Stimulated activated CD8-positive, alpha-beta memory T cell treated with anti-CD3 and anti-CD28 coated beads, Interleukin-4, amount 100 ng/mL, for 4 hours (primary cell): ENCODE data around the gene MBD5.
"Not testable (repeated sequence)": the region's sequence is repeated elsewhere in the genome, so short reads cannot be mapped to it uniquely, and the experiment has no call there.

ENCODE experiments used
- DNase-seq, 2 donors: peaks; one replicate each; pipeline ENCODE4 v3.0.0-alpha.2; 2020; ENCODE audit warnings: low read depth in 2 of 2, low spot score in 1 of 2

MBD5 gene

GRCh38 chr2:148541792-148542191, 520.9 kb downstream of the MBD5 start:
- no peak for DNase-seq

DNA sequence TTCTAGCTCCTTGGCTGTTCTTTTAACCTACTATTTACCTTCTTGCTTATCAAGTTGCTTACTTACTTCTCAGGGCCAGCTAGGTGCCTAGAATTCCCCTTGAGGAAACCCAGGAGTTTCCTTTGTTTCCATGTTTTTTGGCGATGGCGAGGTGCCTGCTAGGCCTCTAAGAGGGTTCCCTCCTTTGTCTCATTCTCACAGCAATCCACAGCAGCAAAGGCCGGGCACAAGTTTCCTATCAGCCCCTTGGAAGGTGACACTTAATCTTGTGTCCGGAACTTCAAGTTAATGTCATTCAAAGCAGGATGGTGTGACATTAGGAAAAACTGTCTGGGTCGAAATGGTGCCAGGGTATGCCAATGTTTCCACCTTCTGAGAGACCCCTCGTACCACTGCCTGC, 521.7 kb downstream of the MBD5 start:
- DNase-seq: no peak

GRCh38 chr2:148543088-148543540, 522.2 kb downstream of the MBD5 start:
- DNase-seq: not testable (repeated sequence)

GRCh38 chr2:148545390-148546256, 524.7 kb downstream of the MBD5 start:
- DNase-seq: no peak

DNA sequence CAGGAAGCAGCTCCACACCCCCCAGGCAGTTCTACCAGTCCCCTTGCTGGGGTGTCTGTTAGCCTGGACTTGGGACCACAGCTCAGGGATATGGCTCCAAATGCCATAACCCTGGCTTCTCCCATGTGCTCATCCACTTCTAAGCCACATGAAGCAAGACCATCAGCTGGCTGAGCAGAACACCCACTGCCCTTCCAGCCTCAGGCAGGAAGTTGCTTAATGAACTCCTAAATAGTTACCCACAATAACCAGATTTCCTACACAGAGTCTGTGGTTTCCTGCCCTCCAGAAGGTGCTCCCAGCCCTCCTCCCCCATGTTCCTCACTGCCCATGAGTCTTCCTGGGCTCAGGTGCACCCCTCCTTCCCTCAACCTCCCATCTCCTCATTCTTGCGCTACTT, 525.4 kb downstream of the MBD5 start:
- DNase-seq: no peak

DNA sequence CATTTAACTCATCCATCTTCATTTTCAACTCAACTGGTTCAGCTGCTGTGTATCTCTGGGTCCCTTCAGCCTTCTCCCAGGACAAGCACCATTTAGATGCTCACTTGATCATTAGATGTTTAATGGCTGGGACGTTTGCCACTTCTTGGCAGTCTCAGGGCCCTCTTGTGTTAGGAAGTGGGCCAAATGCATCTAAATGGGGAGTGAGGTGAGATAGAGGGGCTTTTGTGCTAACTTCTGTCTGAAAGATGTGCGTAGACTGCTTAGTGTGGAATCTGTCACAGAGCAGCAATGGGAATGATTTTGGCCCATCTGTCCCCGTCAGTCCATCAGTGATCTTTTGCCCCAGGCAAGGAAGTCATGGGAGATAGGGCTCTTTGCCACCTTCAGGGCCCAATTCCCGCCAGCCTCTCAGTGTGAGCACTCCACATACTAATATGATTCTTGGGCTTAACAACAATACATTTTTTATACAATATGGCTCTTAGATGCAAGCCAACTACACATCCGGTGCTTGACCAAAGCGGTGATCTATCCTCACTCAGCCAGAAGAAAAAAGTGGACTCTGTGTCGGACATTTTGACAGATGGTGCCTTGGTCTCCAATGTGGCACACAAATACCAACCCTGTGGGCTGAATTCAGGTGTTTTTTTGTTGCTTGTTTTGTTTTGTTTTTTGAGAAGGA, 528.0 kb downstream of the MBD5 start:
- DNase-seq: no peak

DNA sequence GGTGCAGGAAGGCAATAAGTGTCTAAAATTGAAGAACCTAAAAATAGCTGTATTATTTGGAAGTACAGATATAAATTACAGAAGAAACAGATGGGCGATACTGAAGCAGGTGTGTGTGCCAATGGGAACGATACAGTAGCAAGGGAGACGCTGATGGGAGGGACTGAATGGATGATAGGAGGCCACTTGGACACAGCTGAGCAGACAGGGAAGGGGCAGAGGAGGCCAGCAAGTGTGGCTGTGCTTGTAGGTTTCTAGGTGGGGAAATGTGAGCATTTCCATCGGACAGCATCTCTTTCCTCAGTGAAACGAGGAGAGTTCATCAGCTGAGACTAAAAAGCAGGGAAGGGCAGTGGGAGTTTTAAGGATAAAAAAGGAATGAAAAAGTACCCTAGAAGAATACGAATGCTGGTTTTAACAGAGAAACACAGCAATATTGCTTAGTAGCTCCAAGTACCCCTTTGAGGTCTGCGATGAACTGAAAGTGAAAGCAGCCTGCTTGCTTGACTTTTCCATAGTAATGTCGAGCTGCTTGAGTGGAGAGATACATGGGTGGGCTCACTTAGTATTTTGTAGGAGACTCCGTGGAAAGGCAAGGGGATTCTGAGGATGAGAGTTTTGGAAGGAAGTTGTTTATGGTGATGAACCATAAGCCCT, 531.9 kb downstream of the MBD5 start:
- DNase-seq: peak in 1 of 2 donors; percentile 11

DNA sequence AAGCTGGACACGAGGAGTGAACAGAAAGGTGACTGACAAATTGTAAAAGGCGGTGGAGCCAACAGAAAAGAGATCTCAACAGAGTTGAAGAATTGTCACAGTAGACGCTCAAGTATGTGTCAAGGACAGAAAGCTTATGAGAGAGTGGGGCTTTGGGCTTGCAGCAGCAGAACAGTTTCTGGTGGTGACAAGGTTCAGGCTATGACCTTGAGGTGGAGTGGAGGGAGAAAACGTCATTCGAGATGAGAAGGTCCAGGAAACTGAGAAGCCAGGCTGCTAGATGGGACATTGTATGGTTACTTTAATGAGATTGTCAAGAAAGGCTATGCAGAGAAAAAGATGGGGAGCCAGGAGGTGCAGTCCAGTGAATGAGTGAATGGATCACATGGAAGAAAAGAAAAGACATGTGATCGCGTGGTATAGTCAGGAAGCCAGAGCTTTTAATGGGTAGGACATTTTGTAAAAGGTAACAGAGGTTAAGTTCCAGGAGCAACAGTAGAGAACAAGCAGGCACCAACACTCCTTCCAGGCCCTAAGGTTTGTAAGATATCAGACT, 532.5 kb downstream of the MBD5 start:
- no peak for DNase-seq

- no peak for DNase-seq
These were observed 533.8 kb downstream of the MBD5 start for GRCh38 chr2:148554459-148555247.

- DNase-seq: no peak
These were observed 534.9 kb downstream of the MBD5 start for GRCh38 chr2:148555622-148556294.

GRCh38 chr2:148557844-148558436, 537.0 kb downstream of the MBD5 start:
- no peak for DNase-seq

GRCh38 chr2:148560496-148560895, 539.6 kb downstream of the MBD5 start:
- no peak for DNase-seq

- no peak for DNase-seq
These were observed 540.5 kb downstream of the MBD5 start for GRCh38 chr2:148561389-148561788.

DNA sequence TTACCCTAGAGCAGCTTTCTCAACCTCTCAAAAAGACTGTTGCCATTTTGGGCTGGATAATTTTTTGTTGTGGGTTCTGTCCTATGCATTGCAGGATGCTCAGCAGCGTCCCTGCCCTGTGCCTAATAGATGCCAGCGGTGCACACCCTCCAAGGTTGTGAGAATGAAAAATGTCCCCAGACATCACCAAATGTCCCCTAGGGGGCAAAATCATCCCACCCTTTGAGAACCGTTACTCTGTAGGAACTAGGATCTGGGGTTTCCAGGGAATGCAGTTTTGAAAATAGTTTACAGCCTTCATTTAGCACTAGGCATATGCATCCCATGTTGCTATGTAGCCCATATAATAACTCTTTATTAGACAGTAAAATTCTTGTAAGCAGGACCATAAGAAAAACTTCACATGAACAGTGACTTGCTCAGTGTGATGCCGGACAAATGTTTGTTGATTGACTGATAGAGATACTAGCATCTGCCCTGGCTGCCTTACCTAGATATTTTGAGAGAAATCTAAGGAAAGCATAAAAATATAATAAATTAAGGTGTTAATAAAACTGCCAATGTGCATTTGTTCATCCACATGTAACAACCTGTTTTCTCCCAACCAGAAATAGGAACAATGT, 544.5 kb downstream of the MBD5 start:
- no peak for DNase-seq
